ENCODE data around the gene F7. TPM values are rescaled to one million over a fixed set of nuclear protein-coding genes. Genes with fewer than 3 reads are reported as not detected.
"Not testable (repeated sequence)": the region's sequence is repeated elsewhere in the genome, so short reads cannot be mapped to it uniquely, and the experiment has no call there.

The F7 gene
- total and polyA plus RNA-seq, 3 donors from 2014 or later: 2.2 to 4.9 (median 2.4) TPM

DNA sequence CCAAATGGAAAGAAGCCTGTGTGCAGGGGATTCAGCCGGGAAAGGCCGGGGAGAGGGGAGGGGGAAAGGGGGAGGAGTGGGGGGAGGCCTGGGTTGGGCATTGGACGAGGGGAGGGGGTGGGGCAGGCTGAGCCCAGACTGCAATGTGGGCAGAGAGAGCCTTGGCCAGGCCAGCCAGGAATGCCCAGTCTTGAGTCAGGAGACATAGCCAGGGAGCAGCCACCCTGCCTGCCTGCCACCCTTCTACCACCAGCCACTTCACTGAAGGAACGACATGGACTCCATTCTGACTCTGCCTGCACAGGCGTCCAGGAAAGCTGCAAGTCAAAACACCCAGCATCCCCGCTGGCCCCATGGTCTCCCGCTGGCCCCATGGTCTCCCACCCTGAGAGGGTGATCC lies 53.4 kb downstream of the F7 start:
- H3K27me3 ChIP-seq: no peaks in the 10 kb centered on the region
- intact Hi-C loops (cut with DNase I; ENCODE audit: low total_unique reads): no loop called here

DNA sequence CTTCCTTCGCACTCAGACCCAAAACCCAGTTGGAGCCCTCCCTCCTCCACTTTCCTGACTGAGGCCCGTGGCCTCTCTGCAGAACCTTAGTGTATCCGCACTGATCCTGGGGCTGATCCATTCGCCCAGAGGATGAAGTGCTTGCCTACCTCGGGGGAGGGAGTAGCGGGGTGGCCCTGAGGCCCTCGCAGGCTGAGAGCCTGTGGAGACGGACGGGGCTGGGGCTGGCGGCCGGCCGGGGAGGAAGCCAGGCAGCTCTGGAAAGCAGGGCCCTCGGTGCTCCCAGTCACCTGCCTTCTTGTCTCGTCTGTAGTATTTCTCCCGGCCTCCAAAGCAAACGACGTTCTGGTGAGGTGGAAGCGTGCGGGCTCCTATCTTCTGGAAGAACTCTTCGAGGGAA lies 54.1 kb downstream of the F7 start:
- H3K27ac ChIP-seq: no peak overlapping the region
- no peaks in the 10 kb centered on the region for H3K9me3 ChIP-seq
- intact Hi-C loops (cut with DNase I; ENCODE audit: low total_unique reads): no loop called here
- WGBS, 2 donors: 85 to 89% methylated on average over 20 of the region's 20 CpGs
- H3K4me1 ChIP-seq: no peaks in the 10 kb centered on the region
- H3K27me3 ChIP-seq: no peaks in the 10 kb centered on the region
- TF ChIP-seq, protein P1, sequence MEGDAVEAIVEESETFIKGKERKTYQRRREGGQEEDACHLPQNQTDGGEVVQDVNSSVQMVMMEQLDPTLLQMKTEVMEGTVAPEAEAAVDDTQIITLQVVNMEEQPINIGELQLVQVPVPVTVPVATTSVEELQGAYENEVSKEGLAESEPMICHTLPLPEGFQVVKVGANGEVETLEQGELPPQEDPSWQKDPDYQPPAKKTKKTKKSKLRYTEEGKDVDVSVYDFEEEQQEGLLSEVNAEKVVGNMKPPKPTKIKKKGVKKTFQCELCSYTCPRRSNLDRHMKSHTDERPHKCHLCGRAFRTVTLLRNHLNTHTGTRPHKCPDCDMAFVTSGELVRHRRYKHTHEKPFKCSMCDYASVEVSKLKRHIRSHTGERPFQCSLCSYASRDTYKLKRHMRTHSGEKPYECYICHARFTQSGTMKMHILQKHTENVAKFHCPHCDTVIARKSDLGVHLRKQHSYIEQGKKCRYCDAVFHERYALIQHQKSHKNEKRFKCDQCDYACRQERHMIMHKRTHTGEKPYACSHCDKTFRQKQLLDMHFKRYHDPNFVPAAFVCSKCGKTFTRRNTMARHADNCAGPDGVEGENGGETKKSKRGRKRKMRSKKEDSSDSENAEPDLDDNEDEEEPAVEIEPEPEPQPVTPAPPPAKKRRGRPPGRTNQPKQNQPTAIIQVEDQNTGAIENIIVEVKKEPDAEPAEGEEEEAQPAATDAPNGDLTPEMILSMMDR (IDR thresholded peaks at IDR 0.05): no peak
- no peak for TF ChIP-seq POLR2A (IDR thresholded peaks at IDR 0.05)
- no peaks in the 10 kb centered on the region for H3K36me3 ChIP-seq (ENCODE audit: low read depth, missing control alignments)
- no peak overlapping the region for H3K4me3 ChIP-seq
- DNase-seq: no peak

More for the DNA sequence above, 53.4 kb downstream of the F7 start:
- Histone ChIP-seq H3K36me3 (ENCODE audit: low read depth, missing control alignments) (no peaks in the 10 kb centered on the region), H3K4me1 (no peaks in the 10 kb centered on the region), H3K4me3 (no peak overlapping the region), H3K9me3 (no peaks in the 10 kb centered on the region), H3K27ac (no peak overlapping the region)
- DNase-seq: no peak
- TF ChIP-seq, protein P1 (IDR thresholded peaks at IDR 0.05): no peak
- TF ChIP-seq POLR2A (IDR thresholded peaks at IDR 0.05): no peak
- 68 to 88% methylated on average over 7 of the region's 7 CpGs for WGBS, 2 donors

DNA sequence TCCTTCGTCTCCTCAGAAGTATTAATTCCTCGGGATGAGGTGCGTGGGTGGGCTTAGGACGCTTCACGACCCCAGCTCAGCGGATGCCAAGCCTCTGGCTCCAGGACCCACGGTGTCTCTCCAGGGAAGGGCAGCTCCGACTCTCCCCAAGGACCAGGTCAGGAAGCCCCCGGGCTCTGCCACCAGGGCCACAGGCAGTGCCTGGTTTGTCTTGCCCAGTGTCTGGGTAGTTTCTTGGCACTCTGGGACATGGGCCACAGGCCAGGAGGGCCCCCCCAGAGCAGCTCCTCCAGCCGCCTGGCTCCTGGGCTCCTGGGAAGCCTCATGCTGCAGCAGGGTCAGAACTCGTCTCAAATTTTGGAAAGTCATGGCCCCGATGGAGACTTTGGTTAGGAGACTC lies 55.4 kb downstream of the F7 start:
- H3K27me3 ChIP-seq: no peaks in the 10 kb centered on the region

DNA sequence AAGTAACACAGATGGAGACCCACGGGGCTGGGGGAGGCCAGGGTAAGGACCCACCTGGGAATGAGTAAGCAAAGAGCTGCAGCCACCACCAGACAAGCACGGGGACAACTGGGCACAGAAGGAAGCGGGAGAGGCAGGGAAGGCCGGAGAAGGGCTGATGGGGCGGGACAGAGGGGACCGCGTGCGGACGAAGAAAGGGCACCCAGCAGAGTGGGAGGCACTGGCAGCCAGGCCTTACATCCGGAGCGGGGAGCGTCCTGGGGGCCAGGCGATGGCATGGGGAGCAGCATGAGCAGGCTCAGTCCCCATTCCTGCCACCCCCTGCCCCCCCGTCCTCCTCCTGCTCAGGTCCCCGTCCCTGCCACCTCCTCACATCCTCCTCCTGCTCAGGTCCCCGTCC lies 55.8 kb downstream of the F7 start:
- Histone ChIP-seq H3K27ac (no peak overlapping the region), H3K9me3 (no peaks in the 10 kb centered on the region), H3K27me3 (no peaks in the 10 kb centered on the region), H3K4me3 (no peak overlapping the region), H3K4me1 (no peaks in the 10 kb centered on the region), H3K36me3 (ENCODE audit: low read depth, missing control alignments) (no peaks in the 10 kb centered on the region)
- intact Hi-C loops (cut with DNase I; ENCODE audit: low total_unique reads): no loop called here
- TF ChIP-seq POLR2A (IDR thresholded peaks at IDR 0.05): no peak
- TF ChIP-seq, protein P1 (IDR thresholded peaks at IDR 0.05): no peak
- DNase-seq: no peak
- WGBS, 2 donors: 50% methylated on average over 15 to 16 of the region's 16 CpGs

More for the DNA sequence above, 55.4 kb downstream of the F7 start:
- no peak overlapping the region for H3K4me3 ChIP-seq
- DNase-seq: no peak
- H3K27ac ChIP-seq: no peak overlapping the region
- no peaks in the 10 kb centered on the region for H3K4me1 ChIP-seq
- 66 to 70% methylated on average over 8 to 12 of the region's 12 CpGs for WGBS, 2 donors
- intact Hi-C loops (cut with DNase I; ENCODE audit: low total_unique reads): no loop called here
- no peaks in the 10 kb centered on the region for H3K36me3 ChIP-seq (ENCODE audit: low read depth, missing control alignments)
- no peak for TF ChIP-seq POLR2A (IDR thresholded peaks at IDR 0.05)
- TF ChIP-seq, protein P1 (IDR thresholded peaks at IDR 0.05): no peak
- H3K9me3 ChIP-seq: no peaks in the 10 kb centered on the region

DNA sequence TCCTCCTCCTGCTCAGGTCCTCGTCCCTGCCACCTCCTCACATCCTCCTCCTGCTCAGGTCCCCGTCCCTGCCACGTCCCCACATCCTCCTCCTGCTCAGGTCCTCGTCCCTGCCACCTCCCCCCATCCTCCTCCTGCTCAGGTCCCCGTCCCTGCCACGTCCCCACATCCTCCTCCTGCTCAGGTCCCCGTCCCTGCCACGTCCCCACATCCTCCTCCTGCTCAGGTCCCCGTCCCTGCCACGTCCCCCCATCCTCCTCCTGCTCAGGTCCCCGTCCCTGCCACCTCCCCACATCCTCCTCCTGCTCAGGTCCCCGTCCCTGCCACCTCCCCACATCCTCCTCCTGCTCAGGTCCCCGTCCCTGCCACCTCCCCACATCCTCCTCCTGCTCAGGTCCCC lies 56.4 kb downstream of the F7 start:
- H3K9me3 ChIP-seq; DNase-seq; intact Hi-C loops (cut with DNase I; ENCODE audit: low total_unique reads); H3K27me3 ChIP-seq; H3K36me3 ChIP-seq (ENCODE audit: low read depth, missing control alignments); H3K4me1 ChIP-seq; H3K27ac ChIP-seq; H3K4me3 ChIP-seq: not testable (repeated sequence)
- WGBS, 2 donors: 40% methylated on average over 1 of the region's 13 CpGs; no CpG with 5 or more reads in 1 of the 2 donors
